ENCODE data around the gene CCDC57. TPM values are rescaled to one million over a fixed set of nuclear protein-coding genes. Genes with fewer than 3 reads are reported as not detected.

CCDC57 gene
- total RNA-seq, 6 experiments from 2014 or later: 10.1 to 37.4 (median 17.2) TPM

DNA sequence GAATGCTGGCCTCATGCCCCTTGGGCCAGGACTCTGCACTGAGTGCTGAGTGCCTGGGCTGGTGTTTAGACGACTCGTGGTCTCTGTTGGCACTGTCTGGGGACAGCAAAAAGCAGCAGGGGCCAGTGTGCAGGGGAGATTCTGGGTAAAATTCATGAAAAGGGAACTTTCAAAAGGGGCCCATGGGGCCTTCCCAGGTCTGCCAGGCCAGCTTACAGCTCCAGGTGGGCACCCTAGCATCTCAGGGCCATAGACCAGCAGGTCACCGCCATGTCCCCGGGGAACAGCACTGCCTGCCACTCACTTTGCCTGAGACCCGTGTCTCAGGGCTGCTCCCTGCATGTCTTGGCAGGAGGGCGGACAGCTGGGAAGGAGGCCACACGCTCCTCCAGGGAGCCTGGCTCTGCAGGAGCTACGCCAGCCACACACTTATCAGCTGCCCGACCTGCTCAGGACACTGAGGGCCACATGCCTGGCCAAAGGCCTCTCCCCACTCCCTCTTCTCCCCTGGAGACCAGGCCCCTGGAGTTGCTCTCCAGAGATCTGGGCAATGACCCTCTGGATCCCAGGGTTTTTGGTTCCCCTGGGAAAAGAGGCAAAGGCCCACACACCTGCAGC is 105.8 kb downstream of the CCDC57 start:
- intact Hi-C loops (cut with DNase I): no loop called here
- peaks cover 0 to 94% (median 45%) of the 10 kb centered on the region in 4 donors for H3K4me1 ChIP-seq
- 0% methylated on average over 2 of the region's 9 CpGs for WGBS (ENCODE audit: insufficient coverage, low coverage, low lambda C conversion rate, missing lambda C conversion rate)

DNA sequence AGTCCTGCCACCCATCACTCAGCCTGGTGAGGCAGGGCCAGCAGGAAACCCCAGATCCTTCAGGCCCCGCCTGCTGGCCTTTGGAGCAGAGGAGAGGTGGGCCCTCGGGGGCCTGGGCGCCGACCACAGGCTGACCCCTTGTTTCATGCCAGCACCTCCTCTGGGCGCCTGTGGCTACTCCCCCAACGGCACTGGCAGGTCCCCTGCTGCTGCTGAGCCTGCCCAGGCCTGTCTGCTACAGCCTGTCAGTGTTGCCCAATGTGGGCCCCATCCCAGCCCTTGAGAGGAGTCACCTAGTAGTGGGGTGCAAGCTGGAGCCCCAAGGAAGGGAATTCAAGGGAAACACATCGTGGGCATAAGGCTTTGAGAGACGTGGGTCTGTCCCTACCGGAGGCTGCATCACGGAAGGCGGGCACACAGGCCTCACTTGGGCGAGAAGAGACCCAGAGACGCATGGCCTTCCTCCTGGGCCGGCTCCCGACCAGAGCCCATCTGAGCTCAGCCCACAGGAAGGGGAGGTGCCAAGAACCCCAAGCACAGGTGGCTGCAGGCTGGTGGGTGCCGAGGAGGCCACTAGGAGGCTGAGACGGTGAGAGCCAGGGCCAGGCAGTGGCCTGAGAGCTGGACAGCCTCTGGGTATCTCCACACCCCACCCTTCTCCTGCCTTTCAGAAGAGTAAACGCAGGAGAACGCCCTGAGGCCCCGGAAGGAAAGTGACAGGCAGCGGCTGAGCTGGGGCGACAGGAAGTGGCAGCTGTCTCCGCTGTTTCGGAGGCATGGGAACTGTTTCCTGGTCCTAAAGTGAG is 106.6 kb downstream of the CCDC57 start:
- DNase-seq (peak in 2 of 3 donors; percentile 60 to 66), ATAC-seq (peak in 3 of 4 donors; percentile 1 to 10 (median 2))
- Histone ChIP-seq H3K4me1 (peaks cover 0 to 94% (median 45%) of the 10 kb centered on the region in 4 donors), H3K27ac (peak overlapping the region; percentile 55 to 99 (median 99)), H3K4me3 (peak overlapping the region in 2 of 3 donors; percentile 19 to 20), H3K36me3 (no peaks in the 10 kb centered on the region), H3K9me3 (no peaks in the 10 kb centered on the region), H3K27me3 (no peaks in the 10 kb centered on the region)
- intact Hi-C loops (cut with DNase I): no loop called here
- peak; percentile 62 for TF ChIP-seq POLR2A (IDR thresholded peaks at IDR 0.05)
- TF ChIP-seq, protein P1, sequence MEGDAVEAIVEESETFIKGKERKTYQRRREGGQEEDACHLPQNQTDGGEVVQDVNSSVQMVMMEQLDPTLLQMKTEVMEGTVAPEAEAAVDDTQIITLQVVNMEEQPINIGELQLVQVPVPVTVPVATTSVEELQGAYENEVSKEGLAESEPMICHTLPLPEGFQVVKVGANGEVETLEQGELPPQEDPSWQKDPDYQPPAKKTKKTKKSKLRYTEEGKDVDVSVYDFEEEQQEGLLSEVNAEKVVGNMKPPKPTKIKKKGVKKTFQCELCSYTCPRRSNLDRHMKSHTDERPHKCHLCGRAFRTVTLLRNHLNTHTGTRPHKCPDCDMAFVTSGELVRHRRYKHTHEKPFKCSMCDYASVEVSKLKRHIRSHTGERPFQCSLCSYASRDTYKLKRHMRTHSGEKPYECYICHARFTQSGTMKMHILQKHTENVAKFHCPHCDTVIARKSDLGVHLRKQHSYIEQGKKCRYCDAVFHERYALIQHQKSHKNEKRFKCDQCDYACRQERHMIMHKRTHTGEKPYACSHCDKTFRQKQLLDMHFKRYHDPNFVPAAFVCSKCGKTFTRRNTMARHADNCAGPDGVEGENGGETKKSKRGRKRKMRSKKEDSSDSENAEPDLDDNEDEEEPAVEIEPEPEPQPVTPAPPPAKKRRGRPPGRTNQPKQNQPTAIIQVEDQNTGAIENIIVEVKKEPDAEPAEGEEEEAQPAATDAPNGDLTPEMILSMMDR (IDR thresholded peaks at IDR 0.05): peak in 2 of 4 donors; percentile 23 to 40
- 7% methylated on average over 11 of the region's 24 CpGs for WGBS (ENCODE audit: insufficient coverage, low coverage, low lambda C conversion rate, missing lambda C conversion rate)

More for the DNA sequence above, 105.8 kb downstream of the CCDC57 start:
- Histone ChIP-seq H3K27ac (peak overlapping the region; percentile 55 to 99 (median 99)), H3K27me3 (no peaks in the 10 kb centered on the region), H3K36me3 (no peaks in the 10 kb centered on the region), H3K9me3 (no peaks in the 10 kb centered on the region), H3K4me3 (peak overlapping the region in 1 of 3 donors; percentile 19)
- DNase-seq (peak in 1 of 3 donors; percentile 56), ATAC-seq (no peak)
- no peak for TF ChIP-seq POLR2A (IDR thresholded peaks at IDR 0.05)
- TF ChIP-seq, protein P1 (IDR thresholded peaks at IDR 0.05): no peak

DNA sequence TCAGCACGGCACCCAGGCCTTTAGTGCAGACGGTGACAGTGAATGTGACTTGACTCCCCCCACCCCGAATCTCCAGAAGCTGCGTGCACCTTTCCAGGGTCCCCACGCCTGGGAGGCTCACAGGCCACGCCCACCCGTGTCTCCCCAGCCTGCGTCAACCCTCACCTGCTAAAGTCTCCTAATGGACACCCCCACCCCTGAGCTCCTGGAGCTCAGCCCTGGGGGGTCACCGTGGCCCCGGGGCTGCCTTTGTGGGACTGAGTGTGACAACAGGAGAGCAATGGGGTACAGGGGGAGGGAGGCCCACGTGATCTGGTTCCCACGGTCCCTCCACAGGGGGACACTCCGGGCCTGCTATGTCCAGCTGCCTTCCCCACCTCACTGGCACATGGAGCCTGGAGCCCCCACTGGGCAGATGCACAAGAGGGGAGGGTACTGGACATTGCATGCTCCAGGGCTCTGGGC is 107.2 kb downstream of the CCDC57 start:
- H3K36me3 ChIP-seq: no peaks in the 10 kb centered on the region
- peak overlapping the region; percentile 55 to 99 (median 99) for H3K27ac ChIP-seq
- peaks cover 0 to 95% (median 45%) of the 10 kb centered on the region in 4 donors for H3K4me1 ChIP-seq
- ATAC-seq (no peak), DNase-seq (no peak)
- no peaks in the 10 kb centered on the region for H3K9me3 ChIP-seq
- H3K27me3 ChIP-seq: no peaks in the 10 kb centered on the region
- 60% methylated on average over 2 of the region's 13 CpGs for WGBS (ENCODE audit: insufficient coverage, low coverage, low lambda C conversion rate, missing lambda C conversion rate)
- intact Hi-C loops (cut with DNase I): no loop called here
- TF ChIP-seq, protein P1 (IDR thresholded peaks at IDR 0.05): no peak
- TF ChIP-seq POLR2A (IDR thresholded peaks at IDR 0.05): no peak
- peak overlapping the region in 1 of 3 donors; percentile 19 for H3K4me3 ChIP-seq

DNA sequence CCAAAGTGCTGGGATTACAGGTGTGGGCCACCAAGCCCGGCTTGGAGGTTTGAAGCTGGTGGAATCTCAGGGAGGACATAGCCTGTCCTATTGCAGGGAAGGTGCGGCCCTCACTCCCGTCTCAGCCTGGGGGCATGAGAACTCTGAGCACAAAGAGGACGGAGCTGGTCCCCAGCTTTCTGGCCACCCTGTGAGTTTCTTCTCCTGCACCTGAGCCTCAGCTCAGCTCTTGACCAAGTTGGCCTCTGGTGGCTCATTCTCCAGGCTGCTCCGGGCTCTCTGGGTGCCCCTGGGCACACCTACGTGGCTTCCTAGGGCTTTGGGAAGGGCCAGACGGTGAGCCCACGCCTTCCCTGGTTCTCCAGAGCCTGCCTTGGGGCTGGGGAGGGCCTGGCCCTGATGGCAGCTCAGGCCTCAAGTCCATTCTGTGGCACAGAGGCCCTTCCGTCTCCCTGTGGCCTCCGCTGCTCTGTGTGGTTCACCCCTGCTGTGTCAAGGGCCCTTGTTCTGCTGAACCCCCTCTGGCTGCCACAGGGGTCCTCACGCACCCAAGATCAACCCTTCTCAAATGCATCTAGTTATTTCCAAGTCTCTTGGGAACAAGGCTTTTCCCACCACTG is 107.7 kb downstream of the CCDC57 start:
- Histone ChIP-seq H3K36me3 (no peaks in the 10 kb centered on the region), H3K4me3 (no peak overlapping the region), H3K9me3 (no peaks in the 10 kb centered on the region), H3K4me1 (peaks cover 0 to 95% (median 46%) of the 10 kb centered on the region in 4 donors), H3K27me3 (no peaks in the 10 kb centered on the region), H3K27ac (peak overlapping the region; percentile 79 to 99 (median 99))
- no peak for ATAC-seq
- DNase-seq: peak in 2 of 3 donors; percentile 17 to 43
- intact Hi-C loops (cut with DNase I): no loop called here
- TF ChIP-seq, protein P1 (IDR thresholded peaks at IDR 0.05): no peak
- TF ChIP-seq POLR2A (IDR thresholded peaks at IDR 0.05): no peak
- WGBS (ENCODE audit: insufficient coverage, low coverage, low lambda C conversion rate, missing lambda C conversion rate): 86% methylated on average over 6 of the region's 11 CpGs

Data from right lobe of liver (tissue), 6 donors.